Skeletal muscle satellite cell (primary cell): ENCODE results near the gene MTTP. TPM values are rescaled to one million over a fixed set of nuclear protein-coding genes. Genes with fewer than 3 reads are reported as not detected.
"Not testable (repeated sequence)": the region's sequence is repeated elsewhere in the genome, so short reads cannot be mapped to it uniquely, and the experiment has no call there.

Experiments used
- H3K27me3 ChIP-seq: 2 replicates; pipeline ENCODE4 v1.7.0; 2013; ENCODE audit warnings: low read length; ENCODE audit not compliant: control insufficient read depth, insufficient read depth
- H3K36me3 ChIP-seq: 2 replicates; pipeline ENCODE4 v1.7.0; 2013; ENCODE audit warnings: mild to moderate bottlenecking, control low read depth, low read length; ENCODE audit not compliant: insufficient read depth
- H3K4me1 ChIP-seq: 2 replicates; pipeline ENCODE4 v1.7.0; 2013; ENCODE audit warnings: low read length; ENCODE audit not compliant: control insufficient read depth, insufficient read depth
- H3K4me2 ChIP-seq: 2 replicates; pipeline ENCODE4 v1.7.0; 2013; ENCODE audit warnings: mild to moderate bottlenecking, low read length
- H3K4me3 ChIP-seq: 2 replicates; pipeline ENCODE4 v1.7.0; 2013; ENCODE audit warnings: low read length
- H3K9ac ChIP-seq: 2 replicates; pipeline ENCODE4 v1.7.0; 2013; ENCODE audit warnings: mild to moderate bottlenecking, low read depth, low read length, moderate library complexity
- H3K9me3 ChIP-seq: replicated peaks from 2 replicates; pipeline ENCODE4 v1.7.0; 2013; ENCODE audit warnings: mild to moderate bottlenecking, control low read depth, low read length
- total RNA-seq: library from RNA; depleted of rRNA; stranded (reverse); fragments of >200 nt; gene quantifications from 2 replicates; pipeline ENCODE4 v1.2.3, GENCODE V29; 2012; rRNA removed

Gene MTTP
- 0.22 TPM in 1 of 2 replicates, not detected in the other for total RNA-seq

GRCh38 chr4:99574530-99575324 lies at the start of gene MTTP:
TSS of gene MTTP (plus strand) at chr4:99574824. CDS start at chr4:99574910, 86 bp downstream.
- no peak within 1 kb of the TSS for H3K9ac ChIP-seq
- H3K9me3 ChIP-seq: no peaks in the 10 kb centered on the region
- no peaks in the 10 kb centered on the region for H3K36me3 ChIP-seq
- no peak within 1 kb of the TSS for H3K4me3 ChIP-seq
- H3K4me1 ChIP-seq: no peaks in the 10 kb centered on the region
- H3K27me3 ChIP-seq: peaks cover 17% of the 10 kb centered on the region
- no peak within 1 kb of the TSS for H3K4me2 ChIP-seq

GRCh38 chr4:99529228-99529627 lies 45.4 kb upstream of the MTTP start:
- H3K4me3 ChIP-seq: no peak overlapping the region
- H3K9ac ChIP-seq: no peak overlapping the region
- no peaks in the 10 kb centered on the region for H3K27me3 ChIP-seq
- no peak overlapping the region for H3K4me2 ChIP-seq
- H3K4me1 ChIP-seq: no peaks in the 10 kb centered on the region
- H3K36me3 ChIP-seq: no peaks in the 10 kb centered on the region
- no peaks in the 10 kb centered on the region for H3K9me3 ChIP-seq

- no peaks in the 10 kb centered on the region for H3K4me1 ChIP-seq
Measured at GRCh38 chr4:99529956-99530355, 44.7 kb upstream of the MTTP start.

GRCh38 chr4:99534699-99535098 lies 39.9 kb upstream of the MTTP start:
- not testable (repeated sequence) for H3K4me3 ChIP-seq, H3K9ac ChIP-seq, H3K4me2 ChIP-seq, H3K36me3 ChIP-seq, H3K27me3 ChIP-seq, H3K4me1 ChIP-seq, H3K9me3 ChIP-seq

More at GRCh38 chr4:99529956-99530355, 44.7 kb upstream of the MTTP start:
- no peak overlapping the region for H3K9ac ChIP-seq
- no peaks in the 10 kb centered on the region for H3K27me3 ChIP-seq
- H3K9me3 ChIP-seq: no peaks in the 10 kb centered on the region
- H3K4me3 ChIP-seq: no peak overlapping the region
- no peaks in the 10 kb centered on the region for H3K36me3 ChIP-seq
- no peak overlapping the region for H3K4me2 ChIP-seq

- H3K27me3 ChIP-seq: no peaks in the 10 kb centered on the region
- no peaks in the 10 kb centered on the region for H3K36me3 ChIP-seq
- no peak overlapping the region for H3K9ac ChIP-seq
- peaks cover 14% of the 10 kb centered on the region for H3K4me1 ChIP-seq
- no peak overlapping the region for H3K4me3 ChIP-seq
- H3K4me2 ChIP-seq: no peak overlapping the region
- no peaks in the 10 kb centered on the region for H3K9me3 ChIP-seq
Measured at GRCh38 chr4:99536271-99536670, 38.4 kb upstream of the MTTP start.

- Histone ChIP-seq H3K4me2 (no peak overlapping the region), H3K4me3 (no peak overlapping the region), H3K36me3 (no peaks in the 10 kb centered on the region), H3K27me3 (no peaks in the 10 kb centered on the region), H3K9me3 (no peaks in the 10 kb centered on the region), H3K9ac (no peak overlapping the region), H3K4me1 (peaks cover 14% of the 10 kb centered on the region)
Measured at GRCh38 chr4:99536848-99537247, 37.8 kb upstream of the MTTP start.

- Histone ChIP-seq H3K4me1 (peaks cover 14% of the 10 kb centered on the region), H3K9me3 (no peaks in the 10 kb centered on the region), H3K36me3 (no peaks in the 10 kb centered on the region), H3K9ac (no peak overlapping the region), H3K27me3 (no peaks in the 10 kb centered on the region), H3K4me2 (no peak overlapping the region), H3K4me3 (no peak overlapping the region)
Measured at GRCh38 chr4:99537674-99538073, 37.0 kb upstream of the MTTP start.

GRCh38 chr4:99540277-99540939 lies 34.2 kb upstream of the MTTP start:
- Histone ChIP-seq H3K4me3 (no peak overlapping the region), H3K27me3 (no peaks in the 10 kb centered on the region), H3K4me2 (no peak overlapping the region), H3K4me1 (peaks cover 14% of the 10 kb centered on the region), H3K9ac (no peak overlapping the region), H3K9me3 (no peaks in the 10 kb centered on the region), H3K36me3 (no peaks in the 10 kb centered on the region)

GRCh38 chr4:99552872-99553271 lies 21.8 kb upstream of the MTTP start:
- Histone ChIP-seq H3K9ac (no peak overlapping the region), H3K4me3 (no peak overlapping the region), H3K36me3 (no peaks in the 10 kb centered on the region), H3K27me3 (no peaks in the 10 kb centered on the region), H3K4me2 (no peak overlapping the region), H3K9me3 (no peaks in the 10 kb centered on the region), H3K4me1 (no peaks in the 10 kb centered on the region)

GRCh38 chr4:99563310-99564186 lies 11.1 kb upstream of the MTTP start, which contains the start of gene TRMT10A:
TSS of gene TRMT10A (minus strand) at chr4:99564039. CDS start at chr4:99559338, 4,701 bp downstream.
- peak within 1 kb of the TSS; percentile 86 for H3K4me2 ChIP-seq

GRCh38 chr4:99564921-99565320 lies 9.7 kb upstream of the MTTP start:
- H3K27me3 ChIP-seq: peaks cover 5% of the 10 kb centered on the region
- no peak overlapping the region for H3K4me3 ChIP-seq

More at GRCh38 chr4:99563310-99564186, 11.1 kb upstream of the MTTP start, which contains the start of gene TRMT10A:
- H3K36me3 ChIP-seq: no peaks in the 10 kb centered on the region
- H3K9ac ChIP-seq: peak within 1 kb of the TSS; percentile 95
- peak within 1 kb of the TSS; percentile 96 for H3K4me3 ChIP-seq
- H3K4me1 ChIP-seq: no peaks in the 10 kb centered on the region
- H3K9me3 ChIP-seq: no peaks in the 10 kb centered on the region
- H3K27me3 ChIP-seq: no peaks in the 10 kb centered on the region

More at GRCh38 chr4:99564921-99565320, 9.7 kb upstream of the MTTP start:
- H3K9ac ChIP-seq: no peak overlapping the region
- peak overlapping the region; percentile 86 for H3K4me2 ChIP-seq
- H3K36me3 ChIP-seq: no peaks in the 10 kb centered on the region
- H3K4me1 ChIP-seq: no peaks in the 10 kb centered on the region
- no peaks in the 10 kb centered on the region for H3K9me3 ChIP-seq
